Heart right ventricle (tissue), 16 donors: ENCODE data around the gene KCNH4. TPM values are rescaled to one million over a fixed set of nuclear protein-coding genes. Genes with fewer than 3 reads are reported as not detected.

Experiments used
- ATAC-seq, 8 donors: fragments of 200-7000 bp; cut with Tn5 transposase; one replicate each; pipeline ENCODE4 v1.9.1; 2020; ENCODE audit warnings: mild to moderate bottlenecking in 8 of 8, moderate library complexity in 8 of 8, moderate number of reproducible peaks in 1 of 8
- DNase-seq, 2 donors: peaks; one replicate each; pipeline ENCODE4 v3.0.0-alpha.2; 2020
- H3K27ac ChIP-seq, 10 donors: fragments of 200-600 bp; sonication (generic) in 2 of 10; one replicate each; pipeline versions ENCODE4 v1.5.0 to v1.8.0; 2020 to 2022; ENCODE audit warnings: mild to moderate bottlenecking in 3 of 10
- H3K27me3 ChIP-seq, 7 donors: fragments of 200-600 bp; one replicate each; pipeline ENCODE4 v1.8.0; 2021 to 2022; ENCODE audit warnings: mild to moderate bottlenecking in 2 of 7
- H3K36me3 ChIP-seq, 9 donors: fragments of 200-600 bp; sonication (generic) in 1 of 9; one replicate each; pipeline versions ENCODE4 v1.5.0 to v1.8.0; 2020 to 2022; ENCODE audit warnings: mild to moderate bottlenecking in 2 of 9
- H3K4me1 ChIP-seq, 9 donors: fragments of 200-600 bp; sonication (generic) in 1 of 9; one replicate each; pipeline versions ENCODE4 v1.5.0 to v1.8.0; 2020 to 2022; ENCODE audit warnings: mild to moderate bottlenecking in 4 of 9
- H3K4me3 ChIP-seq, 10 donors: fragments of 200-600 bp; sonication (generic) in 2 of 10; one replicate each; pipeline versions ENCODE4 v1.5.0 to v1.8.0; 2020 to 2022; ENCODE audit warnings: mild to moderate bottlenecking in 7 of 10, moderate library complexity in 2 of 10
- H3K9me3 ChIP-seq, 11 donors: fragments of 200-600 bp in 10 of 11; sonication (generic) in 2 of 11; one replicate each; pipeline versions ENCODE4 v1.5.0 to v1.8.0; 2013 to 2022; ENCODE audit warnings: mild to moderate bottlenecking in 2 of 11, control low read depth in 1 of 11, moderate library complexity in 1 of 11
- CTCF ChIP-seq, 9 donors: fragments of 200-600 bp; sonication (generic) in 2 of 9; IDR thresholded peaks; one replicate each; pipeline versions ENCODE4 v1.5.0 to v1.8.0; 2021 to 2022; ENCODE audit warnings: antibody characterized with exemption in 9 of 9, mild to moderate bottlenecking in 5 of 9, moderate library complexity in 1 of 9
- WGBS, 2 donors: extraction: QIAGEN DNeasy Blood & Tissue Kit; methylation state at CpG; one replicate each; pipeline ENCODE4 v1.1.7; 2013; ENCODE audit warnings: inconsistent platforms in 1 of 2; 5-methylcytosine and 5-hydroxymethylcytosine counted together
- intact Hi-C, 10 donors: fragments of 100-400 bp; cut with DNase I; formaldehyde crosslinking; loops; one replicate each; pipeline versions ENCODE4 v1.11.1 to v1.14.2; 2022
- polyA plus RNA-seq, 2 donors: library from polyadenylated mRNA; stranded (reverse); fragments of 200-250 nt; gene quantifications; one replicate each; pipeline ENCODE4 v1.2.3, GENCODE V29; 2013
- total RNA-seq, 10 donors: library from RNA; stranded (reverse); fragmentation: NEBNext Ultra II Directional in 3 of 10; extraction: Animal tissue kit (Norgen Biotek cat#: 25700) in 3 of 10; gene quantifications; one replicate each; pipeline versions ENCODE4 v1.2.1 to v1.2.4, GENCODE V29; 2021 to 2023
- donor health status: Arrhythmogenic right ventricular cardiomyopathy.
- donor health status: ischemic (EF 13 %, LVEDD 7.1; RV severe dilation, severe dysfunction).
- donor health status: healthy with polysubstance abuse.
- donor health status: DM: no; HTN: yes; CAD: no.
- donor health status: DM: no; HTN: no; CAD: no.
- donor health status: ischemic (EF 25% LVEDD 6.9; RV normal size, moderate dysfunction).
- donor health status: ischemic (EF 25% LVEDD 5.7; RV mildly dilated, moderate dysfunction).
- donor health status: healthy.
- donor health status: DM: yes; HTN: yes; CAD: no.
- donor health status: Ischemic cardiomyopathy.
- donor health status: ischemic (EF 35%, LVEDD 5.7; RV mildly dilated, moderate dysfunction).
- donor health status: nonischemic (EF 11% LVEDD 7.7; RV severe dilation, severe dysfunction).
- donor health status: DM: yes; HTN: yes; CAD: no.
- donor health status: PGD.
- donor health status: ischemic (EF 29% LVEDD 5.4; RV normal size, mild dysfunction).
- donor health status: nonischemic (EF 23%, LVEDD 6.1; RV moderate dilation, normal function).

Gene KCNH4
- total and polyA plus RNA-seq, 12 donors, result 0.06 to 0.29 (median 0.13) TPM; not detected in 4

- WGBS, 2 donors, result 81 to 94% methylated on average over 2 of the region's 2 CpGs
- intact Hi-C loops, result loop anchor here in 1 of 10 donors (10.0 kb wide), 1 partner anchor 213 kb away; the partner anchor contains the start of gene CNP
- Histone ChIP-seq H3K27ac (no peak overlapping the region), H3K4me1 (peaks cover 0 to 29% (median 17%) of the 10 kb centered on the region in 9 donors), H3K9me3 (no peaks in the 10 kb centered on the region), H3K4me3 (no peak overlapping the region), H3K27me3 (peaks cover 0 to 28% (median 17%) of the 10 kb centered on the region in 7 donors), H3K36me3 (no peaks in the 10 kb centered on the region)
- ATAC-seq (no peak), DNase-seq (no peak)
- no peak for TF ChIP-seq CTCF (IDR thresholded peaks at IDR 0.05)
Observed at GRCh38 chr17:42177684-42178083, 3.3 kb downstream of the KCNH4 start.

- intact Hi-C loops, result loop anchor here in 1 of 10 donors (10.0 kb wide), 1 partner anchor 209 kb away; the partner anchor contains the start of gene CNP
- 73 to 77% methylated on average over 14 of the region's 14 CpGs for WGBS, 2 donors
- no peak overlapping the region for H3K27ac ChIP-seq
Observed at GRCh38 chr17:42174126-42174783, 6.7 kb downstream of the KCNH4 start.

GRCh38 chr17:42171831-42172230 lies 9.1 kb downstream of the KCNH4 start:
- Histone ChIP-seq H3K4me1 (no peaks in the 10 kb centered on the region), H3K4me3 (no peak overlapping the region), H3K27ac (no peak overlapping the region), H3K36me3 (no peaks in the 10 kb centered on the region), H3K9me3 (no peaks in the 10 kb centered on the region), H3K27me3 (no peaks in the 10 kb centered on the region)
- ATAC-seq (peak in 5 of 8 donors; percentile 34 to 65 (median 43)), DNase-seq (no peak)
- 49 to 52% methylated on average over 11 of the region's 11 CpGs for WGBS, 2 donors
- no peak for TF ChIP-seq CTCF (IDR thresholded peaks at IDR 0.05)
- intact Hi-C loops, result loop anchor here in 1 of 10 donors (10.0 kb wide), 1 partner anchor 207 kb away; the partner anchor contains the start of gene CNP

More at GRCh38 chr17:42174126-42174783, 6.7 kb downstream of the KCNH4 start:
- DNase-seq (no peak), ATAC-seq (no peak)
- Histone ChIP-seq H3K9me3 (no peaks in the 10 kb centered on the region), H3K4me1 (peaks cover 0 to 8% (median 0%) of the 10 kb centered on the region in 9 donors), H3K27me3 (peaks cover 0 to 2% (median 0%) of the 10 kb centered on the region in 7 donors), H3K36me3 (no peaks in the 10 kb centered on the region), H3K4me3 (no peak overlapping the region)
- TF ChIP-seq CTCF (IDR thresholded peaks at IDR 0.05), result no peak

- H3K27ac ChIP-seq, result no peak overlapping the region
- no peaks in the 10 kb centered on the region for H3K9me3 ChIP-seq
- no peak overlapping the region for H3K4me3 ChIP-seq
- TF ChIP-seq CTCF (IDR thresholded peaks at IDR 0.05), result no peak
- no peaks in the 10 kb centered on the region for H3K36me3 ChIP-seq
- no peaks in the 10 kb centered on the region for H3K4me1 ChIP-seq
- DNase-seq (no peak), ATAC-seq (no peak)
- no peaks in the 10 kb centered on the region for H3K27me3 ChIP-seq
- intact Hi-C loops, result no loop called here
- 92 to 94% methylated on average over 29 of the region's 29 CpGs for WGBS, 2 donors
Observed at GRCh38 chr17:42169351-42169750, 11.6 kb downstream of the KCNH4 start.
